K562 (cell line): ENCODE measurements around the gene TRIM3.

ENCODE experiments used
- CBX5 ChIP-seq: IDR thresholded peaks from 2 replicates; pipeline ENCODE4 v1.6.1; 2014; ENCODE audit warnings: low read depth, borderline replicate concordance
- E2F4 ChIP-seq: sonication (generic); formaldehyde crosslinking; IDR thresholded peaks from 2 replicates; pipeline ENCODE4 v1.8.0; 2022; ENCODE audit warnings: mild to moderate bottlenecking, low read depth, missing genetic modification reagents
- EHMT2 ChIP-seq: fragments of 450-650 bp; IDR thresholded peaks from 2 replicates; pipeline ENCODE4 v1.6.1; 2018; ENCODE audit warnings: antibody characterized with exemption
- EZH2 ChIP-seq: IDR thresholded peaks from 2 replicates; pipeline ENCODE4 v1.6.1; 2012; ENCODE audit warnings: low read depth, mild to moderate bottlenecking, inconsistent platforms, low read length, borderline replicate concordance
- HNRNPK ChIP-seq: fragments of 200-400 bp; formaldehyde crosslinking; IDR thresholded peaks from one replicate; pipeline ENCODE4 v1.6.1; 2018; ENCODE audit warnings: mild to moderate bottlenecking, low read depth, low read length; ENCODE audit not compliant: poor library complexity, severe bottlenecking
- NFYB ChIP-seq: IDR thresholded peaks from 2 replicates; pipeline ENCODE4 v1.6.1; 2011; ENCODE audit warnings: mild to moderate bottlenecking, moderate library complexity; ENCODE audit not compliant: insufficient read length; ENCODE audit errors: extremely low read depth
- NRF1 ChIP-seq, 2 experiments: fragments of 450-650 bp; IDR thresholded peaks in 1 of 2; conservative IDR thresholded peaks in 1 of 2; 2 replicates each; pipeline ENCODE4 v1.6.1; 2014; ENCODE audit warnings: mild to moderate bottlenecking in 2 of 2
- YY1 ChIP-seq, 3 experiments: IDR thresholded peaks; 2 replicates each; pipeline ENCODE4 v1.6.1; 2011; ENCODE audit warnings: low read length in 2 of 3, mild to moderate bottlenecking in 2 of 3, moderate library complexity in 2 of 3, borderline replicate concordance in 1 of 3, control low read depth in 1 of 3, low read depth in 1 of 3; ENCODE audit not compliant: insufficient read depth in 3 of 3, insufficient replicate concordance in 2 of 3, control insufficient read depth in 1 of 3, insufficient read length in 1 of 3; ENCODE audit errors: extremely low read depth in 1 of 3
- ZBTB8A ChIP-seq: fragments of 450-650 bp; IDR thresholded peaks from 2 replicates; pipeline ENCODE4 v1.6.1; 2018; ENCODE audit warnings: mild to moderate bottlenecking, moderate library complexity; ENCODE audit not compliant: partially characterized antibody
- ZNF644 ChIP-seq: fragments of 200-800 bp; sonication (Bioruptor generic); IDR thresholded peaks from 2 replicates; pipeline ENCODE4 v1.6.1; 2016; ENCODE audit warnings: low read depth, missing genetic modification characterization, missing compliant biosample characterization
- ZNF717 ChIP-seq: fragments of 250-450 bp; sonication (Bioruptor Pico); IDR thresholded peaks from 2 replicates; pipeline ENCODE4 v1.5.0; 2021
- ZNF778 ChIP-seq: fragments of 450-650 bp; formaldehyde crosslinking; IDR thresholded peaks from 2 replicates; pipeline ENCODE4 v1.4.0; 2020; ENCODE audit warnings: mild to moderate bottlenecking, moderate library complexity
- TF ChIP-seq, protein P1 (sequence below), 3 experiments: IDR thresholded peaks in 2 of 3; conservative IDR thresholded peaks in 1 of 3; 2 replicates each; pipeline ENCODE4 v1.5.1; 2011 to 2012; ENCODE audit warnings: low read length in 3 of 3, mild to moderate bottlenecking in 3 of 3, control low read depth in 2 of 3, improper control_type of control experiment in 1 of 3, inconsistent platforms in 1 of 3, low read depth in 1 of 3, mixed read lengths in 1 of 3, moderate library complexity in 1 of 3; ENCODE audit not compliant: insufficient read depth in 2 of 3

DNA sequence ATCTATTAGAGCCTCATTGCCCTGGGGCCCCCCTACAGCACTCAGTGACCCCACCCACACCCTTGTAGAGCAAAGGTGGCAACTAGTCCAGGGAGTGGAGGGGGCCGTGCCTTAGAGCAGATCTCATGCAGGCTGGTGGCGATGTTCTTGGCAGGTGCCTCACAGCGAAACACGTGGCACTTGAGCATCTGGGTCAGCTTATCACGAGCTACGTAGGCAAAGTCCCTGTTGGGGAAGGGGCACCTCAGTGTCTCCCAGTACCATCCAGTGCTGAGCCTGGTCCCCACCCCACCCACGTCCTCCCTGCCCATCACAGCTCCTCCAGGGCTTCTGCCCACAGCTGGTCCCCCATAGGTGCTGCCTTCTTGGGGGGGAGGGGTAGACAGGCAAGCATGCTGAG, 72.3 kb downstream of the TRIM3 start:
- TF ChIP-seq, protein P1, sequence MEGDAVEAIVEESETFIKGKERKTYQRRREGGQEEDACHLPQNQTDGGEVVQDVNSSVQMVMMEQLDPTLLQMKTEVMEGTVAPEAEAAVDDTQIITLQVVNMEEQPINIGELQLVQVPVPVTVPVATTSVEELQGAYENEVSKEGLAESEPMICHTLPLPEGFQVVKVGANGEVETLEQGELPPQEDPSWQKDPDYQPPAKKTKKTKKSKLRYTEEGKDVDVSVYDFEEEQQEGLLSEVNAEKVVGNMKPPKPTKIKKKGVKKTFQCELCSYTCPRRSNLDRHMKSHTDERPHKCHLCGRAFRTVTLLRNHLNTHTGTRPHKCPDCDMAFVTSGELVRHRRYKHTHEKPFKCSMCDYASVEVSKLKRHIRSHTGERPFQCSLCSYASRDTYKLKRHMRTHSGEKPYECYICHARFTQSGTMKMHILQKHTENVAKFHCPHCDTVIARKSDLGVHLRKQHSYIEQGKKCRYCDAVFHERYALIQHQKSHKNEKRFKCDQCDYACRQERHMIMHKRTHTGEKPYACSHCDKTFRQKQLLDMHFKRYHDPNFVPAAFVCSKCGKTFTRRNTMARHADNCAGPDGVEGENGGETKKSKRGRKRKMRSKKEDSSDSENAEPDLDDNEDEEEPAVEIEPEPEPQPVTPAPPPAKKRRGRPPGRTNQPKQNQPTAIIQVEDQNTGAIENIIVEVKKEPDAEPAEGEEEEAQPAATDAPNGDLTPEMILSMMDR (IDR thresholded peaks at IDR 0.05 in 2 of 3, conservative IDR thresholded peaks at IDR 0.05 in 1 of 3; ENCODE audit: insufficient read depth in 2 of 3, low read depth in 1 of 3, low read length in 3 of 3): no peak
- TF ChIP-seq EHMT2 (no peak), YY1 (IDR thresholded peaks at IDR 0.05; ENCODE audit: borderline replicate concordance in 1 of 3, control insufficient read depth in 1 of 3, extremely low read depth in 1 of 3, insufficient read depth in 3 of 3, insufficient read length in 1 of 3, insufficient replicate concordance in 2 of 3, low read depth in 1 of 3, low read length in 2 of 3) (no peak), NRF1 (conservative IDR thresholded peaks at IDR 0.05 in 1 of 2, IDR thresholded peaks at IDR 0.05 in 1 of 2) (no peak), CBX5 (no peak), HNRNPK (no peak), ZNF644 (tag) (no peak), ZBTB8A (no peak), ZNF717 (no peak), ZNF778 (no peak), EZH2 (no peak), E2F4 (CRISPR knock-in tag) (no peak), NFYB (no peak)
